Measurements from ENCODE around the gene ERO1B. TPM values are rescaled to one million over a fixed set of nuclear protein-coding genes. Genes with fewer than 3 reads are reported as not detected.

The ERO1B gene
- total and polyA plus RNA-seq, 11 donors = 3.6 to 13.9 (median 6.9) TPM

- H3K27me3 ChIP-seq = no peaks in the 10 kb centered on the region
- WGBS, 4 donors = 81 to 86% (median 84%) methylated on average over 16 of the region's 16 CpGs
- ATAC-seq = no peak
- peaks cover 0 to 5% (median 0%) of the 10 kb centered on the region in 12 donors for H3K9me3 ChIP-seq
- H3K4me1 ChIP-seq = no peaks in the 10 kb centered on the region
- intact Hi-C loops (cut with DNase I) = no loop called here
- H3K27ac ChIP-seq = no peak overlapping the region
- H3K4me3 ChIP-seq = no peak overlapping the region
- no peak for DNase-seq
- no peaks in the 10 kb centered on the region for H3K36me3 ChIP-seq
- TF ChIP-seq POLR2A (IDR thresholded peaks at IDR 0.05) = no peak
- TF ChIP-seq, protein P1, sequence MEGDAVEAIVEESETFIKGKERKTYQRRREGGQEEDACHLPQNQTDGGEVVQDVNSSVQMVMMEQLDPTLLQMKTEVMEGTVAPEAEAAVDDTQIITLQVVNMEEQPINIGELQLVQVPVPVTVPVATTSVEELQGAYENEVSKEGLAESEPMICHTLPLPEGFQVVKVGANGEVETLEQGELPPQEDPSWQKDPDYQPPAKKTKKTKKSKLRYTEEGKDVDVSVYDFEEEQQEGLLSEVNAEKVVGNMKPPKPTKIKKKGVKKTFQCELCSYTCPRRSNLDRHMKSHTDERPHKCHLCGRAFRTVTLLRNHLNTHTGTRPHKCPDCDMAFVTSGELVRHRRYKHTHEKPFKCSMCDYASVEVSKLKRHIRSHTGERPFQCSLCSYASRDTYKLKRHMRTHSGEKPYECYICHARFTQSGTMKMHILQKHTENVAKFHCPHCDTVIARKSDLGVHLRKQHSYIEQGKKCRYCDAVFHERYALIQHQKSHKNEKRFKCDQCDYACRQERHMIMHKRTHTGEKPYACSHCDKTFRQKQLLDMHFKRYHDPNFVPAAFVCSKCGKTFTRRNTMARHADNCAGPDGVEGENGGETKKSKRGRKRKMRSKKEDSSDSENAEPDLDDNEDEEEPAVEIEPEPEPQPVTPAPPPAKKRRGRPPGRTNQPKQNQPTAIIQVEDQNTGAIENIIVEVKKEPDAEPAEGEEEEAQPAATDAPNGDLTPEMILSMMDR (IDR thresholded peaks at IDR 0.05) = no peak
Observed at GRCh38 chr1:236301080-236301957, 19.6 kb upstream of the ERO1B start.

- Histone ChIP-seq H3K4me3 (no peak overlapping the region), H3K4me1 (no peaks in the 10 kb centered on the region), H3K27me3 (no peaks in the 10 kb centered on the region), H3K9me3 (peaks cover 0 to 5% (median 0%) of the 10 kb centered on the region in 12 donors), H3K36me3 (no peaks in the 10 kb centered on the region), H3K27ac (no peak overlapping the region)
- no peak for DNase-seq
- TF ChIP-seq, protein P1 (IDR thresholded peaks at IDR 0.05) = no peak
- TF ChIP-seq POLR2A (IDR thresholded peaks at IDR 0.05) = no peak
- no peak for ATAC-seq
- intact Hi-C loops (cut with DNase I) = no loop called here
- 37 to 56% (median 42%) methylated on average over 8 of the region's 8 CpGs for WGBS, 4 donors
Observed at GRCh38 chr1:236297161-236297560, 15.4 kb upstream of the ERO1B start.

DNA sequence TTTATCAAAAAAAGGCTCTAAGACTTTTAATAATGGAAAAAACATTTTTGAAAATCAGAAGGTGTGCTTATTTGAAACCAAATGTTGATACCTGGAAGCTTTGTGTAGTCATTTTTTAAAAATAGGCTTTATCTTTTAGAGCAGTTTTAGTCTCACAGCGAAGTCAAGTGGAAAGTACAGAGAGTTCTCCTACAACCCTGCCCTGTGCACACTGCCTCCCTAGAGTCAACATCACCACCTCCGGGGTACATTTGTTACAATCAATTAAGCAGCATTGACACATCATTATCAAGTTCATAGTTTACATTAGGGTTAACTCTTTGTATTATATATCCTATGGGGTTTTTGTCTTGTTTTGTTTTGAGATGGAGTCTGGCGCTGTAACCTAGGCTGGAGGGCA is 10.7 kb upstream of the ERO1B start:
- Histone ChIP-seq H3K9me3 (no peaks in the 10 kb centered on the region), H3K27me3 (peaks cover 0 to 5% (median 0%) of the 10 kb centered on the region in 9 donors), H3K4me1 (no peaks in the 10 kb centered on the region), H3K4me3 (no peak overlapping the region), H3K27ac (no peak overlapping the region), H3K36me3 (no peaks in the 10 kb centered on the region)
- intact Hi-C loops (cut with DNase I) = no loop called here
- TF ChIP-seq POLR2A (IDR thresholded peaks at IDR 0.05) = no peak
- TF ChIP-seq, protein P1 (IDR thresholded peaks at IDR 0.05) = no peak
- ATAC-seq = peak; percentile 47 to 83 (median 66)
- no peak for DNase-seq
- WGBS, 4 donors = 55 to 62% (median 61%) methylated on average over 3 of the region's 3 CpGs

- WGBS, 4 donors = 93 to 97% (median 96%) methylated on average over 1 of the region's 1 CpG
- Histone ChIP-seq H3K4me3 (no peak overlapping the region), H3K27me3 (peaks cover 0 to 13% (median 0%) of the 10 kb centered on the region in 9 donors), H3K4me1 (no peaks in the 10 kb centered on the region), H3K9me3 (no peaks in the 10 kb centered on the region), H3K36me3 (no peaks in the 10 kb centered on the region), H3K27ac (no peak overlapping the region)
- intact Hi-C loops (cut with DNase I) = loop anchor here in 4 of 10 donors (10.0 kb wide), 5 partner anchors 145 to 785 kb away; partner anchors contain the start of genes B3GALNT2 (in 1 of the 4), GPR137B (in 1 of the 4) and MTR (in 1 of the 4)
- DNase-seq (no peak), ATAC-seq (no peak)
- no peak for TF ChIP-seq POLR2A (IDR thresholded peaks at IDR 0.05)
- TF ChIP-seq, protein P1 (IDR thresholded peaks at IDR 0.05) = no peak
Observed at GRCh38 chr1:236289492-236290131, 7.9 kb upstream of the ERO1B start.
